GM19240 (cell line): Measurements from ENCODE around the gene STMN3.
A peak's percentile ranks its signal among the peaks of the same experiment; 100 is the strongest.

Experiments
- DNase-seq: peaks from one replicate; pipeline ENCODE4 v3.0.0; 2011; ENCODE audit warnings: low spot score; ENCODE audit not compliant: insufficient read length

STMN3 gene

GRCh38 chr20:63653041-63653973 lies at the start of gene STMN3:
STMN3 (minus strand) TSS chr20:63653424; CDS start chr20:63653345, 79 bp downstream.
- DNase-seq, result no peak

- DNase-seq, result no peak
Observed at GRCh38 chr20:63702036-63702665, 48.9 kb upstream of the STMN3 start.

GRCh38 chr20:63701329-63702035 lies 48.3 kb upstream of the STMN3 start:
- DNase-seq, result peak; percentile 1

- DNase-seq, result no peak
Observed at GRCh38 chr20:63701051-63701328, 47.8 kb upstream of the STMN3 start.

- DNase-seq, result peak; percentile 1
Observed at GRCh38 chr20:63700199-63701050, 47.2 kb upstream of the STMN3 start.

GRCh38 chr20:63699466-63700198 lies 46.4 kb upstream of the STMN3 start:
- DNase-seq, result peak; percentile 2

GRCh38 chr20:63698739-63699465 lies 45.7 kb upstream of the STMN3 start:
- peak; percentile 17 for DNase-seq

- peak; percentile 0 for DNase-seq
Observed at GRCh38 chr20:63697868-63698545, 44.8 kb upstream of the STMN3 start.

GRCh38 chr20:63697357-63697867 lies 44.2 kb upstream of the STMN3 start:
- peak; percentile 7 for DNase-seq

GRCh38 chr20:63696628-63697356 lies 43.6 kb upstream of the STMN3 start, which contains the start of gene TNFRSF6B:
TNFRSF6B (plus strand) TSS chr20:63696652; CDS start chr20:63696768, 116 bp downstream.
- peak; percentile 1 for DNase-seq

GRCh38 chr20:63696306-63696627 lies 43.0 kb upstream of the STMN3 start:
- peak; percentile 4 for DNase-seq

- peak; percentile 3 for DNase-seq
Observed at GRCh38 chr20:63695424-63696305, 42.4 kb upstream of the STMN3 start.

GRCh38 chr20:63694584-63695423 lies 41.6 kb upstream of the STMN3 start:
- DNase-seq, result no peak

GRCh38 chr20:63693733-63694583 lies 40.7 kb upstream of the STMN3 start:
- DNase-seq, result no peak

GRCh38 chr20:63693083-63693732 lies 40.0 kb upstream of the STMN3 start:
- no peak for DNase-seq
